ENCODE measurements around the gene ZSWIM3.

The ZSWIM3 gene

DNA sequence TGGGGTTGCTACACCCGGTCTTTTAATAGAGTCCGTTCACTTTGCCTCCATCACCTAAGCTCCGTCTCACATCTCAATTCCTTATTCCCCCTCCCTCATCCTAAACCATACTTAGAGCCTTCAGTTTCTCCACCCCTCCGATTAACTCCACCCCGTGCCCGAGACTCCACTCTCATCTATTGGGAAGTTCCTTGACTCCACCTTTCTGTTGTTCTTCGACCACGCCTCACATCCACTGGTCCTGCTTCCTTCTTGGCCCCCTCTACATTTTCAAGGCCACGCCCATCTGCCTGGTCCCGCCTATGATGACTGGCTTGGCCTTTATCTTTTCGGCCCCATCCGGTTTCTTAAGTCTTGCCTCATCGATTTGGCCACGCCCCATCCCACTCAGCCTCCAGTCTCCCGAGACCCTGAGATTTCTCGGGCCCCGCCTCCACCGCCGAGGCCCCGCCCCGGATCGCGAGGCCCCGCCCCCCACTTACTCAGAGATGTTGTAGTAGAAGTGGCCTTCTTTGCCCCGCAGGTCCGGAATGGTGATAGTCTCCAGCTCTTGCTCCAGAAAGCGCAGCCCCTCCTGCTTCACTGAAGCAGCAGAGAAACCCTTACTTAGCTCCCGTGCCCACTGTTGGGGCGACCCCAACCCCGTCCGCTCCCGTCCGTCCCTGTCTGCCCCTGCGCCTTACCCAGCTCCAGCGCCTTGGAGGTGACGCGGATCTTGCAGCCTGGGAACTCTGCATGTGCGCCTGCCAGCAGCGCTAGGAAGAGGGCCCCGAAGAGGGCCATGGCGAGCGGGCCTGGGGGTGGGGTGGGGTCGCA lies 53.5 kb downstream of the ZSWIM3 start:
- DNase-seq: peak; percentile 53

DNA sequence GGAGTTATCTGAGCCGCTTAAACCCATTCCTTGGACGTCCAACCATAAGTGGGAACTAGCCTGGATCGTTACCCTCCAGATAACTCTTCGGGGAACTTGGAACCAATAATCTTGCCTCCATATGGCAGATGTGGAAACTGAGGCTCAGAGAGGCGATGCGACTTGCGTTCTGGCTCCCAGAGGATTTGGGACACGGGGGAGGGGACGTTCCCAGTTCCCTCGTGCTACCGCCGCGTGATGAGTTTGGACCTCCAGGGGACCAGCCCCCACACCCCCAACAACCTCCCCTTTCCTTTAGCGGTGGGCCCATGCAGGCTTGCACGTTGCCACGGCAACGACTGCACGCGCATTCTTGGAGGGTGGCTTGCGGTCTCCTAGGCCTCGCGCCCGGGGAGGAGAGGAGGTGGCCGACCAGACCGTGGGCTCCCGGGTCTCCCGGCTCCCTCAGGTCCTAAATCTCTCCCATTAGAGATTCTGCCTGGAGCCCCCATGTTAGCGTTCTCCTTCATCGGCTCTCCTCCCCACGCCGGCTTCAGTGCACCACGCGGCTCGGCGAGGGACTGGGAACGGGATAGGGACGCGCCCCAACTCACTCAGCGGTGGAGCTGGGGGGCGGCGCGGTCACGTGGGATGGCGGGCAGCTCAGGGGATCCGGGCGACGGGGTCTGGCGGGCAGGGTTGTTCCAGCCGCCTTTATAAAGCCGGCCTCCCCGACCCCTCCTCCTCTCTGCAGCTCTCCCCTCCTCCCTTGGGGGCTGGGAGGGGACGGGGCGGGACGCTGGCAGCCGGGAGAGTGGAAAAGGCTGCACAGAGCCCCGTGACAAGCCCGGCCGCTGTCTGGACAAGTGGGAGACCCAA lies 54.3 kb downstream of the ZSWIM3 start, which contains the start of gene PLTP:
TSS of gene PLTP (minus strand) at position 670 of the 858 bp plus-strand sequence. CDS start 703 bp downstream, outside the sequence.
- DNase-seq: no peak

DNA sequence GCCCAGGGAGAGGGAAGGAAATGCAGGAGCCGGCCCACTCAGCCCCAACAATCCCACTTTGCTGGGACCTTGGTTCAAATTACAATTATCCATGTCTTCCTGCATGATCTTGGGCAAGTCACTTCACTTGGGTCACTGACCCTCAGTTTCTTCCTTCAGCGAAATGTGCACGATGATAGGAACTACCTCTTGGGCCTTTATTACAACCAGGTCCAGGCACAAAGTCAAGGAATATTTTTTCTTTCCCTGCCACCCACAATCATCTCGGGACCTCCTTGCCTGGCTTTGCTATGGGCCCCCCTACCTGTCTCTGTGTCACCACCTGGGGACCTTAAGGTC lies 54.9 kb downstream of the ZSWIM3 start:
- DNase-seq: no peak

DNA sequence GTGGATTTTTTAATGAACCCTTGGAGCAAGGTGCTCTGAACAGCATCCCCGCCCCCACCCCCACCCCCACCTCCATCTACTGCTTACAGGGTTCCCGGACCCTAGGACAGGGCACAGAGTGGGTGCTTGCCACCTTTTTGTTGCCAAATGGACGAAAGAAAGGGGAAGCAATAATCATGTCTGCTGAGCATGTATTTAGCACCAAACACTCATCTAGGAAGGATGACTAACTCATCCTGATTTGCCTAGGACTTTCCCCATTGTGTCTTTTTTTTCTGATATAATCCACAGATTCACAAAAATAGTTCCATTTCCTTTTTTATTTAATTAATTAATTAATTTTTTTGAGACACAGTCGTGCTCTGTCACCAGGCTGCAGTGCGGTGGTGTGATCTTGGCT lies 55.7 kb downstream of the ZSWIM3 start:
- DNase-seq: no peak

DNA sequence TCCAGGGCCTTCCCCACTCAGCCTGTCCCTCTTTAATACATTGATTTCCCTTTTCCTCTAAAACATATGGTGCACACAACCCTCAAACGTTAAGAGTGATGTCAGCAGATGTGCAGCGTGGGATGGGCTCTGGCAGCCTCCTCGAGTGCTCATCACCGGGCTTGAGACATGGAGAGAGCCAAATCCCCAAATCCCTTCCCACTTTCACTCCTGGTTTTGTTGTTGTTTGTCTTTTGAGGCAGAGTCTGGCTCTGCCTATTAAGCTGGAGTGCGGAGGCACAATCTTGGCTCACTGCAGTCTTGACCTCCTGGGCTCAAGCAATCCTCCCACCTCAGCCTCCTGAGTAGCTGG lies 60.4 kb downstream of the ZSWIM3 start:
- DNase-seq: no peak

DNA sequence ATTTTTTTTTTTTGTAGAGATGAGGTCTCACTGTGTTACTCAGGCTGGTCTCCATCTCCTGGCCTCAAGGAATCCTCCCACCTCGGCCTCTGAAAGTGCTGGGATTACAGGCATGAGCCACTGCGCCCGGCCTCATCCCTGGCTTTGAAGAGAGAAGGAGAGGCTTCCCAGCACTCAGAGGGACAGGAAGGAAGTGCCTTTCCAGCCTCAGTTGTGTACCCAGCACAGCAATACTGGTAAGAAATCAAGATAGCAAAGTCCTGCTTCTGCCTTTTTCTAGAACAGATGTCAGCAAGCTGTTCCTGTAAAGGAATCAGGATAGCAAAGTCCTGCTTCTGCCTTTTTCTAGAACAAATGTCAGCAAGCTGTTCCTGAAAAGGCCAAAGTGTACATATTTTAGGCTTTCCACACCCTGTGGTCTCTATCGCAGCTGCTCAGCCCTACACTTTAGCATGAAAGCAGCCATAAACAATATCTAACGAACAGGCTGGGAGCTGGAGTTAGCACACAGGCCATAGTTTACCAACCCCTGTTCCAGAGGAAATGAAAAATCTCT lies 60.8 kb downstream of the ZSWIM3 start:
- DNase-seq: no peak

DNA sequence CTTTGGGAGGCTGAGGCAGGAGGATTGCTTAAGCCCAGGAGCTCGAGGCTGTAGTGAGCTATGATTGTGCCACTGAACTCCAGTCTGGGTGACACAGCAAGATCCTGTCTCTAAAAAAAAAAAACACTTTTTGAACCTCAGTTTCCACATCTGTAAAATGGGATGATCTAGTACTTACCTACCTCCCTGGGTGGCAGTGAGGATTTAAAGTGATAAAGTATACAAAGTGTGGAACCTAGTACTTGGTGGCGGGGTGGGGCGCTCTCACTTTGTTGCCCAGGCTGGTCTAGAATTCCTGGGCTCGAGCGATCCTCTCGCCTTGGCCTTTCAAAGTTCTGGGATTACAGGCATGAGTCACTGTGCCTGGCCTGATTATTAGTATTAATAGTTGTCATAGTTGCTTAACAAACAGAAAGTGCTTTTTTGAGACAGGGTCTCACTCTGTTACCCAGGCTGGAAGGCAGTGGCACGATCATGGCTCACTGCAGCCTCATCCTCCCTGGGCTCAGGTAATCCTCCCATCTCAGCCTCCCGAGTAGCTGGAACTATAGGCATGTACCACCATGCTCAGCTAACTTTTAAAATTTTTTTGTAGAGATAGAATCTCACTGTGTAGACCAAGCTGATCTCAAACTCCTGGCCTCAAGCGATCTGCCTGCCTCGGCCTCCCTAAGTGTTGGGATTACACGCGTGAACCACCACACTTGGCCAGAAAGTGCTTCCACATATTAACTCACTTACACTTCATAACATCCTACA lies 61.5 kb downstream of the ZSWIM3 start:
- DNase-seq: no peak

DNA sequence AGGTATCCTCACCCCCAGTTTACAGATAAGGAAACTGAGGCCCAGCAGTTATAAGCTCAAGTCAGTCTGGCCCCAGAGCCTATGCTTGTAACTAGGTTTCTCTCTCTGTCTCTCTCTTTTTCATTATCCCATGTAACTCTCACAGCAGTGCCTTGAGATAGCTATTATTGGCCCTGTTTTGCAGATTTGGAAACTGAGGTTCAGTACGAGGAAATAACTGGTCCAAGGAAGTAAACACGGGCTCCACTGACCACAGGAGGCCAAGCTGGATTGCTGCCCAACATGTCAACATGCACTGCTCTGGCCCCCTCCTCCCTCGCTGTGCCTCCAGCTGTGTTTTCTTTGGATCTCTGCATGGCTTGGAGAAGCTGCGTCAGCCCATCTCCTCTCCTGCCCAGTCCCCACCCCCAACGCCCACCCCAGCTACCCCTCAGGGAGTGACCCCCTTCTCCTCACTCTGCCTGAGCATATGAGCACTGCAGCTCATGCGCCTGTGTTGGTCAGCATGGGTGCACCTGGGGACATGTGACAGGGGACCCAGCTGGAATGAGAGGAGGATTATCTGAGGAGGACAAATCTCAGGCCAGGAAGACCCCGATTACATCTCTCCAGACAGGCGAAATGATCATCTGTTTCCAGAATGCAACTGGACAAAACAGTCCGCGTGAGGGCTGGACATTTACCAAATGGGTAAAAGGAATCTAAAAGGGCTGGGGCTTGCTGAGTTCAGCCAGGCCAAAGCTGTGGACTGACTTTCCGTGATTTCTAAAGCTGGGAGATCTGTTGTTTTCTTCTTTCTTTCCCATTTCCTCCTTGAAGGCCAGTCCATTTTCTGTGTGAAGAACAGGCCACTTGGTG lies 62.4 kb downstream of the ZSWIM3 start:
- DNase-seq: no peak

DNA sequence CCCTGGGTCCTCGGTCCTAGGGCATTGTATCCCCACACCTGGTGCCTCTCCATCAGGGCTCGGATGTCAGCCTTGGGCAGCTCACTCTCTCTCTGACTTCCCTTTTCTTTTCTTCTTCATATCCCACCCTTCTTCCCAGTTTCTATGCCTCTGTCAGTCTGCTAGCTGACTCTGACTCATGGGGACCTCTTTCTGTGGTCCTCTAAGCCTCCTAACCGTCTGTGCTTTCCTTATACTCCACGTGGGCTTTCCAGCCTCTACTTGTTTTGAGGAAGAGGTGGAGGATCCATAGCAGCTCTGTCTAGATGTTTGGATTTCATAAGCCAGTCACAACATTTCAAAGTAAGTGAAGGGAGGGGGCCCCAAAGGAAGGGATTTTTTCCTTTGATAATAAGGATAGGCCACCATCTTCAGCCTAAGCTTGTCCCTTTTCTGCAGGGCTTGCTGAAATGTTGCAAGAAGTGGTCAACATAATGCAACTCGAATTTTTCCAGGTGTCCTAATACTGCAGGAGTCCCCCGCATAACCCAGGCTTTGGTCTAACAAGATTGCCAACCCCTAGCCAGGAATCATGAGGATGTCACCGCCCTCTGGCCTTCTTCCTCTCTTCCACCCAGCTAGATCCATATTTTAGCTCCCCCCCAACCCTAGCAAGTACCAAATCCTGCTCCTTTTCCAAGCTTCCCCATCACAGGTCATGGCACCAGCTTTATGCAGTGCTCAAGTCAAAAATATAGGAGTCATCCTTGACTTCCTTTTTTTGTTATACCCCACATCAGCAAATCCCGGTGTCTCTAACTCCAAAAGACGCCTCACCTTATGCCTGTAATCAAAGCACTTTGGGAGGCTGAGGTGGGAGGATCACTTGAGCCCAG lies 63.3 kb downstream of the ZSWIM3 start:
- no peak for DNase-seq

DNA sequence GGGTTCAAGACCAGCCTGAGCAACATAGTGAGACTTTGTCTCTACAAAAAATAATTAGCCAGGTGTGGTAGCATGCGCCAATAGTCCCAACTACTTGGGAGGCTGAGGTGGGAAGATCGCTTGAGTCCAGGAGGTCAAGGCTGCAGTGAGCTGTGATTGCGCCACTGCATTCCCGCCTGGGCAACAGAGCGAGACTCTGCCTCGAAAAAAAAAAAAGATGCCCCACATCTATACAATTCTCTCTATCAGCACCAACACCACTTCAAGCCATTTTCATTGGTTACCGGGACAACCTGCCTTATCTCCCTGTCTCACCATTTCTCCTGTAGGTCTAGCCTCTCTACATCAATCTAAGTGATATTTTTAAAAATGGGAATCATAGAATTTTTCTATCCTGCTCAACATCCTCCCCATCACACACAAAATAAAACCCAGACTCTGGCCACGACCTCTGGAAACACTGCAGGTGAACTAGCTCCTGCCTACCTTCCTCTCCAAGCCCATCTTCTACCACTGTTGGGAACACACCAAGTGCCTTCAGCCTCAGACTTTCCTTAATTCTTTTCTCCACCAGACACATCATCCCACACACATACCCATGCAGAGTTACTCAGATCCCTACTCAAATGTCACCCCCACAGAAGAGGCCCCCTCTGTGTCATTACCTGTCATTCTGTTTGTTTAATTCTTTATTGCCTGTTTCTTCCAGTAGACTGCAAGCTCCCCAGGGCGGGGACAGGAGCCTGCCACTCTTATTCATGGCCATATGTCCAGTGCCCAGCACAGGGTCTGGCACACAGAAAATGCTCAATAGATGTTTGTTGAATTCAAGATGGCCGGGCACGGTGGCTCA lies 64.1 kb downstream of the ZSWIM3 start:
- DNase-seq: no peak

DNA sequence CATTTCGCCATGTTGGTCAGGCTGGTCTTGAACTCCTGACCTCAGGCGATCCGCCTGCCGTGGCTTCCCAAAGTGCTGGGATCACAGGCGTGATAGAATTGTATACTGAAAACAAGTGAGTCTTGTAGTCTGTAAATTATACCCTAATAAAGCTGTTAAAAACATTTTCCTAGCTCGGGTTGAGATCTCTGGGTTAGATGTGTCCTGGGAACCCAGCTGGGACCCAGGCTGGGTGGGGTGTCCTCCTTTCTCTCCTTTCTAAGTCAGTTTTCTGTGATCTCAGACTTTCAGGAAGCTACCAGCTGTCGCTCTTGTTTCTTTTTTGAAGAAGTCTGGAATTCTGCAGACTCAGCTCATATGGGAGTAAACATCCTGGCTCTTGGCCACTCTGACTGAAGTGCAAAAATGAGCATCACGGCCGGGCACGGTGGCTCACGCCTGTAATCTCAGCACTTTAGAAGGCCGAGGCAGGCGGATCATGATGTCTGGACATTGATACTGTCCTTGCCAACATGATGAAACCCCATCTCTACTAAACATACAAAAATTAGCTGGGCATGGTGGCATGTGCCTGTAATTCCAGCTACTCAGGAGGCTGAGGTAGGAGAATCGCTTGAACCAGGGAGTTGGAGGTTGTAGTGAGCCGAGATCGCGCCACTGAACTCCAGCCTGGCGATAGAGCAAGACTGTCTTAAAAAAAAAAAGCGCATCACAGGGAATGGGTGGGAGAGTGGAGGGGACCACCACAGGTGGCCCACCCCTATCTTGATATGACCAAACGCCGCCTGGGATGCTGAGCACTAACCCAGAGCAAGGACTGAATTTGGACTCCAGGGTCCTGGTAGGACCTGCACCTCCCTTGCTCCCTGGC lies 67.2 kb downstream of the ZSWIM3 start:
- no peak for DNase-seq

DNA sequence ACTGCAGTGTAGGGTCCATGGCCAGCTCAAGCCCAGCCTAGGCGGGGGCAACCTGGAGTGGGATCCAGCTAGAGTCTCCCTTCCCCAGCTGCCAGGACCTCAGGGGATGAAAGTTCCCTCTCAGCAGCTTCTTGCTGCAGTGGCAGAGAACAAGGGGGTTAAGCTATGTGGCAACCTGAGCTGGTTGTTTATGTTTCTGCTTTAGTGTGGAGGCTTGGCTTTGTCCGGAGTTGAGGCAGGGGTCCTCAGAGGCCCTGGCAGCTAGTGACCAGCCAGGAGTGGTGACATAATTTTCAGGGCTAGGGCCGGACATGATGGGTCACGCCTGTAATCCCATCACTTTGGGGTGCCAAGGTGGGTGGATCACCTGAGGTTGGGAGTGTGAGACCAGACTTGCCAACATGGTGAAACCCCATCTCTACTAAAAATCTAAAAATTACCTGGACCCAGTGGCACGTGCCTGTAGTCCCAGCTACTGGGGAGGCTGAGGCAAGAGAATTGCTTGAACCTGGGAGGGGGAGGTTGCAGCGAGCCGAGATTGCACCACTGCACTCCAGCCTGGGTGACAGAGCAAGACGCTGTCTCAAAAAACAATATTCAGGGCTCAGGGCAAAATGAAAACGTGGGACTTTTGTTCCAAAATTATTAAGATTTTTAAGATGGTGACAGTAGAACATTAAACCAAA lies 68.5 kb downstream of the ZSWIM3 start:
- no peak for DNase-seq

DNA sequence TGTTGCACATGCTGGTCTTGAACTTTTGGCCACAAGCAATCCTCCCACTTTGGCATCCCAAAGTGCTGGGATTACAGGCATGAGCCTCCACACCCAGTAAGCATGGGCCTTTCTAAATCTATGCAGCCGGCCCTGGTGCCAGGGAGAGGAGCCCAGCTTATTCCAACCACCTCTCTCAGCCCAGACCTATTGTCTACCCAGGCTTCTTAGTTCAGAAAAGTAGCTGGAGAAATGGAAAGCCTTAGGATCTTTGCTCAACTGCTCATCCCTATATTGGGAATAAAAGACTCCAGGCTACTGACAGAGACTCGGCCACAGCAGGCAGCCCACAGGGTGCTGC lies 69.3 kb downstream of the ZSWIM3 start:
- no peak for DNase-seq

DNA sequence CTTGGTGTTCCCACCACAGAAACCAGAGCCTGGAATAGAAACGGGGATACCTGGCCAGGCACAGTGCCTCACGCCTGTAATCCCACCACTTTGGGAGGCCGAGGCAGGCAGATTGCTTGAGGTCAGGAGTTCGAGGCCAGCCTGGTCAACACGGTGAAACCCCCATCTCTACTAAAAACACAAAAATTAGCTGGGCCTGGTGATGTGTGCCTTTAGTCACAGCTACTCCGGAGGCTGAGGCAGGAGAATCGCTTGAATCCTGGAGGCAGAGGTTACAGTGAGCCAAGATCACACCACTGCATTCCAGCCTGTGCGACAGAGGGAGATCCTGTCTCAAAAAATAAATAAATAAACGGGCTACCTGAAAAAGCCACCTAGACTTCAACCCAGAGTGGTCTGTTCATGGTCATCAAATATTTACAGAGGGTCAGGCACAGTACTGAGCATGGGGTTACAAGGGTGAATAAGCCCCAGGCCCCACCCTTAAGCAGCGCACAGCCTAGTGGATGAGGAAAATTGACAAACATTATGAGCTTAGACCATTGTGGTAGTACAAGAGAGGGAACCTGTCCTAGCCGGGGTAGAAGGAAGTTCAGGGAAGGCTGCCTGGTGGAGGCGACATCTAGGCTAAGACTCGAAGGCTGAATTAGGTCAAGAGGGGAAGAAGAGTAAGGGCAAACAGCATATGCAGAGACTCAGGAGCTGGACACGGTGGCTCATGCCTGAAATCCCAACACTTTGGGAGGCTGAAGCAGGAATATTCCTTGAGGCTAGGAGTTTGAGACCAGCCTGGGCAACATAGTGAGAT lies 69.9 kb downstream of the ZSWIM3 start:
- no peak for DNase-seq
